ENCODE results near the gene INAFM2. TPM values are rescaled to one million over a fixed set of nuclear protein-coding genes. Genes with fewer than 3 reads are reported as not detected.
A peak's percentile ranks its signal among the peaks of the same experiment; 100 is the strongest.

The INAFM2 gene
- total RNA-seq, 1 donor from 2014 or later: 23.6 TPM

- no peak for TF ChIP-seq CTCF (conservative IDR thresholded peaks at IDR 0.05)
- H3K9me3 Mint-ChIP-seq: no peaks in the 10 kb centered on the region
- peak overlapping the region; percentile 28 for H3K4me3 Mint-ChIP-seq
- H3K4me1 Mint-ChIP-seq (ENCODE audit: unreplicated experiment): peaks cover 17% of the 10 kb centered on the region
- no peaks in the 10 kb centered on the region for H3K36me3 Mint-ChIP-seq
- H3K27ac Mint-ChIP-seq: no peak overlapping the region
- peaks cover 60% of the 10 kb centered on the region for H3K27me3 Mint-ChIP-seq
- no peak for DNase-seq (ENCODE audit: extremely low spot score, unreplicated experiment)
Measured at GRCh38 chr15:40289140-40289775, 34.2 kb upstream of the INAFM2 start.

- peak overlapping the region; percentile 48 for H3K27ac Mint-ChIP-seq
- no peaks in the 10 kb centered on the region for H3K9me3 Mint-ChIP-seq
- peaks cover 52% of the 10 kb centered on the region for H3K27me3 Mint-ChIP-seq
- peak overlapping the region; percentile 64 for H3K4me3 Mint-ChIP-seq
- no peak for DNase-seq (ENCODE audit: extremely low spot score, unreplicated experiment)
- peaks cover 10% of the 10 kb centered on the region for H3K4me1 Mint-ChIP-seq (ENCODE audit: unreplicated experiment)
- H3K36me3 Mint-ChIP-seq: no peaks in the 10 kb centered on the region
- TF ChIP-seq CTCF (conservative IDR thresholded peaks at IDR 0.05): no peak
Measured at GRCh38 chr15:40290545-40290917, 33.0 kb upstream of the INAFM2 start.

- TF ChIP-seq CTCF (conservative IDR thresholded peaks at IDR 0.05): no peak
- H3K9me3 Mint-ChIP-seq: no peaks in the 10 kb centered on the region
- H3K27ac Mint-ChIP-seq: no peak overlapping the region
- H3K36me3 Mint-ChIP-seq: no peaks in the 10 kb centered on the region
- peaks cover 50% of the 10 kb centered on the region for H3K27me3 Mint-ChIP-seq
- DNase-seq (ENCODE audit: extremely low spot score, unreplicated experiment): peak; percentile 78
- H3K4me3 Mint-ChIP-seq: no peak overlapping the region
- H3K4me1 Mint-ChIP-seq (ENCODE audit: unreplicated experiment): peaks cover 8% of the 10 kb centered on the region
Measured at GRCh38 chr15:40290918-40291574, 32.4 kb upstream of the INAFM2 start.

- peaks cover 57% of the 10 kb centered on the region for H3K27me3 Mint-ChIP-seq
- no peak overlapping the region for H3K27ac Mint-ChIP-seq
- H3K36me3 Mint-ChIP-seq: no peaks in the 10 kb centered on the region
- DNase-seq (ENCODE audit: extremely low spot score, unreplicated experiment): no peak
- no peak overlapping the region for H3K4me3 Mint-ChIP-seq
- no peak for TF ChIP-seq CTCF (conservative IDR thresholded peaks at IDR 0.05)
- H3K4me1 Mint-ChIP-seq (ENCODE audit: unreplicated experiment): peaks cover 12% of the 10 kb centered on the region
- no peaks in the 10 kb centered on the region for H3K9me3 Mint-ChIP-seq
Measured at GRCh38 chr15:40292246-40292645, 31.2 kb upstream of the INAFM2 start.

GRCh38 chr15:40293006-40293405, 30.5 kb upstream of the INAFM2 start:
- H3K27ac Mint-ChIP-seq: no peak overlapping the region
- H3K36me3 Mint-ChIP-seq: no peaks in the 10 kb centered on the region
- no peaks in the 10 kb centered on the region for H3K9me3 Mint-ChIP-seq
- DNase-seq (ENCODE audit: extremely low spot score, unreplicated experiment): no peak
- H3K4me1 Mint-ChIP-seq (ENCODE audit: unreplicated experiment): peaks cover 12% of the 10 kb centered on the region
- no peak overlapping the region for H3K4me3 Mint-ChIP-seq
- H3K27me3 Mint-ChIP-seq: peaks cover 50% of the 10 kb centered on the region
- TF ChIP-seq CTCF (conservative IDR thresholded peaks at IDR 0.05): no peak

All from type B pancreatic cell (in vitro differentiated cells).